Heart right ventricle (tissue), 16 donors: ENCODE results near the gene LDB2. TPM values are rescaled to one million over a fixed set of nuclear protein-coding genes. Genes with fewer than 3 reads are reported as not detected.

Experiments used
- ATAC-seq, 8 donors: fragments of 200-7000 bp; cut with Tn5 transposase; one replicate each; pipeline ENCODE4 v1.9.1; 2020; ENCODE audit warnings: mild to moderate bottlenecking in 8 of 8, moderate library complexity in 8 of 8, moderate number of reproducible peaks in 1 of 8
- DNase-seq, 2 donors: peaks; one replicate each; pipeline ENCODE4 v3.0.0-alpha.2; 2020
- H3K27ac ChIP-seq, 10 donors: fragments of 200-600 bp; sonication (generic) in 2 of 10; one replicate each; pipeline versions ENCODE4 v1.5.0 to v1.8.0; 2020 to 2022; ENCODE audit warnings: mild to moderate bottlenecking in 3 of 10
- H3K27me3 ChIP-seq, 7 donors: fragments of 200-600 bp; one replicate each; pipeline ENCODE4 v1.8.0; 2021 to 2022; ENCODE audit warnings: mild to moderate bottlenecking in 2 of 7
- H3K36me3 ChIP-seq, 9 donors: fragments of 200-600 bp; sonication (generic) in 1 of 9; one replicate each; pipeline versions ENCODE4 v1.5.0 to v1.8.0; 2020 to 2022; ENCODE audit warnings: mild to moderate bottlenecking in 2 of 9
- H3K4me1 ChIP-seq, 9 donors: fragments of 200-600 bp; sonication (generic) in 1 of 9; one replicate each; pipeline versions ENCODE4 v1.5.0 to v1.8.0; 2020 to 2022; ENCODE audit warnings: mild to moderate bottlenecking in 4 of 9
- H3K4me3 ChIP-seq, 10 donors: fragments of 200-600 bp; sonication (generic) in 2 of 10; one replicate each; pipeline versions ENCODE4 v1.5.0 to v1.8.0; 2020 to 2022; ENCODE audit warnings: mild to moderate bottlenecking in 7 of 10, moderate library complexity in 2 of 10
- H3K9me3 ChIP-seq, 11 donors: fragments of 200-600 bp in 10 of 11; sonication (generic) in 2 of 11; one replicate each; pipeline versions ENCODE4 v1.5.0 to v1.8.0; 2013 to 2022; ENCODE audit warnings: mild to moderate bottlenecking in 2 of 11, control low read depth in 1 of 11, moderate library complexity in 1 of 11
- WGBS, 2 donors: extraction: QIAGEN DNeasy Blood & Tissue Kit; methylation state at CpG; one replicate each; pipeline ENCODE4 v1.1.7; 2013; ENCODE audit warnings: inconsistent platforms in 1 of 2; 5-methylcytosine and 5-hydroxymethylcytosine counted together
- intact Hi-C, 10 donors: fragments of 100-400 bp; cut with DNase I; formaldehyde crosslinking; loops; one replicate each; pipeline versions ENCODE4 v1.11.1 to v1.14.2; 2022
- polyA plus RNA-seq, 2 donors: library from polyadenylated mRNA; stranded (reverse); fragments of 200-250 nt; gene quantifications; one replicate each; pipeline ENCODE4 v1.2.3, GENCODE V29; 2013
- total RNA-seq, 10 donors: library from RNA; stranded (reverse); fragmentation: NEBNext Ultra II Directional in 3 of 10; extraction: Animal tissue kit (Norgen Biotek cat#: 25700) in 3 of 10; gene quantifications; one replicate each; pipeline versions ENCODE4 v1.2.1 to v1.2.4, GENCODE V29; 2021 to 2023
- TF ChIP-seq, protein P1 (sequence below), 9 donors: fragments of 200-600 bp; sonication (generic) in 2 of 9; IDR thresholded peaks; one replicate each; pipeline versions ENCODE4 v1.5.0 to v1.8.0; 2021 to 2022; ENCODE audit warnings: antibody characterized with exemption in 9 of 9, mild to moderate bottlenecking in 5 of 9, moderate library complexity in 1 of 9
- donor health status: Arrhythmogenic right ventricular cardiomyopathy.
- donor health status: ischemic (EF 13 %, LVEDD 7.1; RV severe dilation, severe dysfunction).
- donor health status: healthy with polysubstance abuse.
- donor health status: DM: no; HTN: yes; CAD: no.
- donor health status: DM: no; HTN: no; CAD: no.
- donor health status: ischemic (EF 25% LVEDD 6.9; RV normal size, moderate dysfunction).
- donor health status: ischemic (EF 25% LVEDD 5.7; RV mildly dilated, moderate dysfunction).
- donor health status: healthy.
- donor health status: DM: yes; HTN: yes; CAD: no.
- donor health status: Ischemic cardiomyopathy.
- donor health status: ischemic (EF 35%, LVEDD 5.7; RV mildly dilated, moderate dysfunction).
- donor health status: nonischemic (EF 11% LVEDD 7.7; RV severe dilation, severe dysfunction).
- donor health status: DM: yes; HTN: yes; CAD: no.
- donor health status: PGD.
- donor health status: ischemic (EF 29% LVEDD 5.4; RV normal size, mild dysfunction).
- donor health status: nonischemic (EF 23%, LVEDD 6.1; RV moderate dilation, normal function).

Gene LDB2
- total and polyA plus RNA-seq, 12 donors: 14.5 to 43.3 (median 23.5) TPM

DNA sequence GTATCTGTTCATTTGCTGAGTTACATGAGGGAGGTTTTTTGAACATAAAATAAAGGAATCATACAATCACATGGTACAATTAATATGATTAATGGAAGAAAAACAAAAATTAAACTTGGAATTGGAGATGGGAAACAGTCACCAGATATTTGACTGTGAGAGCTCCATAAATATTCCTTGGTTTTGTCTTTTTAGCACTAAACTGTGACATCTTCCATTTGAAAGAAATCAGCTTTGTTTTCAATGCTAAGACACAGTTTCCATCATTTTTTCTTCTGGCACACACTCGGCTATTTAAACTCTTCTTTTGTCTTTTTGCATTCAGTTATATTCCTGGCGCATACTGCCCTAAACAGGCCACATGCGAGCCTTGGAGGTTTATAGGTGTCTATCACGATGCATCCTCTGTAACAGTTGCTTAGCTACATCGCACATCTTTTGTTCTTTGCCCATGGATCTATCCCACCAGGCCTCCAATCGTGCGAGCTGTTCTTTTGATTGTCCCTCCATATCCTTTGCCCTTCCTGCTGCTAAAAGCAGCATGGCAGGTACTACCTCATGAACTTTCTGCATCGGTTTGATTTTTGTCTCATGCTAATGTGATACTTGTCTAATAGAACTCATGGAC is 158.3 kb downstream of the LDB2 start:
- peaks cover 0 to 6% (median 0%) of the 10 kb centered on the region in 9 donors for H3K36me3 ChIP-seq
- H3K4me3 ChIP-seq: no peak overlapping the region
- intact Hi-C loops: loop anchor here in 2 of 10 donors (10.0 kb wide), 2 partner anchors 55 to 225 kb away; no protein-coding TSS in a partner anchor
- peaks cover 0 to 18% (median 0%) of the 10 kb centered on the region in 11 donors for H3K9me3 ChIP-seq
- ATAC-seq (no peak), DNase-seq (no peak)
- H3K27me3 ChIP-seq: no peaks in the 10 kb centered on the region
- 86 to 87% methylated on average over 8 of the region's 8 CpGs for WGBS, 2 donors
- no peak overlapping the region for H3K27ac ChIP-seq
- peaks cover 0 to 10% (median 0%) of the 10 kb centered on the region in 9 donors for H3K4me1 ChIP-seq
- TF ChIP-seq, protein P1, sequence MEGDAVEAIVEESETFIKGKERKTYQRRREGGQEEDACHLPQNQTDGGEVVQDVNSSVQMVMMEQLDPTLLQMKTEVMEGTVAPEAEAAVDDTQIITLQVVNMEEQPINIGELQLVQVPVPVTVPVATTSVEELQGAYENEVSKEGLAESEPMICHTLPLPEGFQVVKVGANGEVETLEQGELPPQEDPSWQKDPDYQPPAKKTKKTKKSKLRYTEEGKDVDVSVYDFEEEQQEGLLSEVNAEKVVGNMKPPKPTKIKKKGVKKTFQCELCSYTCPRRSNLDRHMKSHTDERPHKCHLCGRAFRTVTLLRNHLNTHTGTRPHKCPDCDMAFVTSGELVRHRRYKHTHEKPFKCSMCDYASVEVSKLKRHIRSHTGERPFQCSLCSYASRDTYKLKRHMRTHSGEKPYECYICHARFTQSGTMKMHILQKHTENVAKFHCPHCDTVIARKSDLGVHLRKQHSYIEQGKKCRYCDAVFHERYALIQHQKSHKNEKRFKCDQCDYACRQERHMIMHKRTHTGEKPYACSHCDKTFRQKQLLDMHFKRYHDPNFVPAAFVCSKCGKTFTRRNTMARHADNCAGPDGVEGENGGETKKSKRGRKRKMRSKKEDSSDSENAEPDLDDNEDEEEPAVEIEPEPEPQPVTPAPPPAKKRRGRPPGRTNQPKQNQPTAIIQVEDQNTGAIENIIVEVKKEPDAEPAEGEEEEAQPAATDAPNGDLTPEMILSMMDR (IDR thresholded peaks at IDR 0.05): no peak

DNA sequence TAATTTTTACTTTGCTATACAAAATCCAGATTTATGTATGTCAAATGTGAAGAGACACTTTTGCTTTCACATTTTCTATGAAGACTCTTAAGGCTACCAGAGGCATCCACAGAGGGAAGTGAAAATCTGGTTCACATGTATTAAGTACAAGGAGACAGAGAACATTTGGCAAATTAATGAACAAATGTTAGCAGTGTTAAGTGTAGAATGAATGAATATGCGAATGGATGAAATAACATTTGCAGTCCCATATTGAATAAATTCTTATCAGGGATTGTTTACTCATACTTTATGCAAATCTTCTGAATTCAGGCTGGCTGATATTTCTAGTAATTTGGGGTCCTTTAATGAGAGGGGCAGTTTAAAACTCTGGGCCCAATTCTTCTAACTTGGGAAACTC is 159.9 kb downstream of the LDB2 start:
- intact Hi-C loops: loop anchor here in 2 of 10 donors (10.0 kb wide), 2 partner anchors 54 to 224 kb away; no protein-coding TSS in a partner anchor
- DNase-seq (no peak), ATAC-seq (no peak)

DNA sequence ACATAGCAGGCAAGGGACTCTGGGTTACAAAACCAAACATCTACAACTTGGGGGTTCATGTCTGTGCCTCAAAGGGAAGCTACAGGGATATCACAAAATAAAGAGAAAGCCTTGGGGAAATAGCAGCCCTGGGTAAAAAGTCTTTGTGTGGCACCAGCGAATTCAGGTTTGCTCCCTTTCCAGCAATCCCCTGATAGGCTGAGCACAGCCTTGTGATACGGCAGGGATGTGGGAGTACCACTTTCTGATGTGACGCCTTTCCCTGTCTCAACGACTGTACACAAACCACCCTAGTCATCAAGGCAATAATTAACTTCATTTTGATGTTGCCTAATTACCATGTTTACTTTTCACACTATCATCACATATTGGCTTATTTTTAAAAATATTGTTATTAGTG is 164.9 kb downstream of the LDB2 start:
- ATAC-seq: no peak
- H3K4me3 ChIP-seq: no peak overlapping the region
- H3K27ac ChIP-seq: no peak overlapping the region
- intact Hi-C loops: loop anchor here in 2 of 10 donors (10.0 kb wide), 2 partner anchors 49 to 219 kb away; no protein-coding TSS in a partner anchor
- peaks cover 0 to 26% (median 3%) of the 10 kb centered on the region in 9 donors for H3K4me1 ChIP-seq
- H3K9me3 ChIP-seq: peaks cover 0 to 17% (median 0%) of the 10 kb centered on the region in 11 donors
- TF ChIP-seq, protein P1 (IDR thresholded peaks at IDR 0.05): no peak
- H3K36me3 ChIP-seq: peaks cover 0 to 4% (median 0%) of the 10 kb centered on the region in 9 donors
- no peaks in the 10 kb centered on the region for H3K27me3 ChIP-seq
- WGBS, 2 donors: 84 to 86% methylated on average over 4 of the region's 4 CpGs
- no peak for DNase-seq

More for the DNA sequence above, 159.9 kb downstream of the LDB2 start:
- Histone ChIP-seq H3K27ac (no peak overlapping the region), H3K4me1 (peaks cover 0 to 5% (median 0%) of the 10 kb centered on the region in 9 donors), H3K27me3 (no peaks in the 10 kb centered on the region), H3K4me3 (no peak overlapping the region), H3K36me3 (peaks cover 0 to 2% (median 0%) of the 10 kb centered on the region in 9 donors), H3K9me3 (peaks cover 0 to 18% (median 0%) of the 10 kb centered on the region in 11 donors)
- 94 to 98% methylated on average over 1 of the region's 1 CpG for WGBS, 2 donors
- TF ChIP-seq, protein P1 (IDR thresholded peaks at IDR 0.05): no peak

DNA sequence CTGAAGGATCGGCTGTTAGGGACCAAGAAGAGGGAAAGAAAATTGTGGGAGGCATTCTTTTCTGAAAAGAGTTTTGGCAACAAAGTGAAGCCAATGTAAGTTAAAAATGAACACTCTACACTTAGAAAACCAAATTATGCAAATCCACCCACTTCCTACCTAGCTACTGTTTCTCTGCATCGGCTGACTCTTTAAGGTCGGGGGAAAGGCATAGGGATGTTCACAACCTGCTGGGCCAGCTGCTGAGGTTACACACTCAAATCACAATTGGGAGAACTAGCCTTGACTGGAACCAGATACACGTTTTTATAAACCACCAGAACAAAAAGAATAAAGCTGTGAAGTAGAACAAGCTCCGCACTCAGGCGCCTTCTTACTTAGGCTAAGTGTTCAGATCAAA is 165.7 kb downstream of the LDB2 start:
- peaks cover 0 to 10% (median 0%) of the 10 kb centered on the region in 11 donors for H3K9me3 ChIP-seq
- peaks cover 0 to 4% (median 0%) of the 10 kb centered on the region in 9 donors for H3K36me3 ChIP-seq
- intact Hi-C loops: loop anchor here in 2 of 10 donors (10.0 kb wide), 2 partner anchors 48 to 218 kb away; no protein-coding TSS in a partner anchor
- peaks cover 0 to 26% (median 3%) of the 10 kb centered on the region in 9 donors for H3K4me1 ChIP-seq
- TF ChIP-seq, protein P1 (IDR thresholded peaks at IDR 0.05): no peak
- H3K27me3 ChIP-seq: no peaks in the 10 kb centered on the region
- no peak overlapping the region for H3K27ac ChIP-seq
- WGBS, 2 donors: 81 to 83% methylated on average over 6 of the region's 6 CpGs
- ATAC-seq: no peak
- no peak for DNase-seq
- no peak overlapping the region for H3K4me3 ChIP-seq
